ENCODE data around the gene ALKBH4.
"Not testable (repeated sequence)": the region's sequence is repeated elsewhere in the genome, so short reads cannot be mapped to it uniquely, and the experiment has no call there.

The ALKBH4 gene

GRCh38 chr7:102496861-102497260, 32.2 kb upstream of the ALKBH4 start:
- H3K4me2 ChIP-seq (ENCODE audit: low read length); H3K4me1 ChIP-seq; H3K79me2 ChIP-seq; H3K27ac ChIP-seq; H3K36me3 ChIP-seq (ENCODE audit: control insufficient read depth, insufficient read depth, low read length); H3K27me3 ChIP-seq (ENCODE audit: control insufficient read depth, insufficient read depth, low read length); H3K9me3 ChIP-seq (ENCODE audit: control insufficient read depth, low read length); H3K9ac ChIP-seq; H3K4me3 ChIP-seq (ENCODE audit: low read depth, low read length): not testable (repeated sequence)
- peak overlapping the region; percentile 58 for H2AFZ ChIP-seq

- H3K4me3 ChIP-seq (ENCODE audit: low read depth, low read length); H2AFZ ChIP-seq; H3K79me2 ChIP-seq; H3K4me2 ChIP-seq (ENCODE audit: low read length); H3K4me1 ChIP-seq; H3K27ac ChIP-seq; H3K9me3 ChIP-seq (ENCODE audit: control insufficient read depth, low read length); H3K36me3 ChIP-seq (ENCODE audit: control insufficient read depth, insufficient read depth, low read length); H3K27me3 ChIP-seq (ENCODE audit: control insufficient read depth, insufficient read depth, low read length); H3K9ac ChIP-seq: not testable (repeated sequence)
These were observed 29.9 kb upstream of the ALKBH4 start for GRCh38 chr7:102494473-102495149.

GRCh38 chr7:102494026-102494425, 29.4 kb upstream of the ALKBH4 start:
- H3K4me2 ChIP-seq (ENCODE audit: low read length); H3K27ac ChIP-seq; H3K79me2 ChIP-seq; H3K36me3 ChIP-seq (ENCODE audit: control insufficient read depth, insufficient read depth, low read length); H3K4me3 ChIP-seq (ENCODE audit: low read depth, low read length); H2AFZ ChIP-seq; H3K9ac ChIP-seq; H3K4me1 ChIP-seq; H3K27me3 ChIP-seq (ENCODE audit: control insufficient read depth, insufficient read depth, low read length); H3K9me3 ChIP-seq (ENCODE audit: control insufficient read depth, low read length): not testable (repeated sequence)

- not testable (repeated sequence) for H3K27me3 ChIP-seq (ENCODE audit: control insufficient read depth, insufficient read depth, low read length); H3K4me1 ChIP-seq; H3K4me2 ChIP-seq (ENCODE audit: low read length); H3K9ac ChIP-seq; H3K9me3 ChIP-seq (ENCODE audit: control insufficient read depth, low read length); H3K36me3 ChIP-seq (ENCODE audit: control insufficient read depth, insufficient read depth, low read length); H3K27ac ChIP-seq; H3K79me2 ChIP-seq; H2AFZ ChIP-seq; H3K4me3 ChIP-seq (ENCODE audit: low read depth, low read length)
These were observed 28.7 kb upstream of the ALKBH4 start for GRCh38 chr7:102493220-102493935.

- H2AFZ ChIP-seq; H3K9me3 ChIP-seq (ENCODE audit: control insufficient read depth, low read length); H3K36me3 ChIP-seq (ENCODE audit: control insufficient read depth, insufficient read depth, low read length); H3K9ac ChIP-seq; H3K27ac ChIP-seq; H3K79me2 ChIP-seq; H3K4me2 ChIP-seq (ENCODE audit: low read length); H3K4me1 ChIP-seq; H3K4me3 ChIP-seq (ENCODE audit: low read depth, low read length); H3K27me3 ChIP-seq (ENCODE audit: control insufficient read depth, insufficient read depth, low read length): not testable (repeated sequence)
These were observed 25.9 kb upstream of the ALKBH4 start for GRCh38 chr7:102490529-102491075.

- not testable (repeated sequence) for H3K4me1 ChIP-seq; H3K36me3 ChIP-seq (ENCODE audit: control insufficient read depth, insufficient read depth, low read length); H3K4me2 ChIP-seq (ENCODE audit: low read length); H3K4me3 ChIP-seq (ENCODE audit: low read depth, low read length); H2AFZ ChIP-seq; H3K9ac ChIP-seq; H3K79me2 ChIP-seq; H3K27me3 ChIP-seq (ENCODE audit: control insufficient read depth, insufficient read depth, low read length); H3K9me3 ChIP-seq (ENCODE audit: control insufficient read depth, low read length); H3K27ac ChIP-seq
These were observed 19.7 kb upstream of the ALKBH4 start for GRCh38 chr7:102484317-102484716.

- H3K79me2 ChIP-seq; H3K9ac ChIP-seq; H3K4me2 ChIP-seq (ENCODE audit: low read length); H3K4me1 ChIP-seq; H3K4me3 ChIP-seq (ENCODE audit: low read depth, low read length); H3K27me3 ChIP-seq (ENCODE audit: control insufficient read depth, insufficient read depth, low read length); H3K9me3 ChIP-seq (ENCODE audit: control insufficient read depth, low read length); H2AFZ ChIP-seq; H3K36me3 ChIP-seq (ENCODE audit: control insufficient read depth, insufficient read depth, low read length); H3K27ac ChIP-seq: not testable (repeated sequence)
These were observed 17.3 kb upstream of the ALKBH4 start for GRCh38 chr7:102481962-102482361.

- not testable (repeated sequence) for H3K4me3 ChIP-seq (ENCODE audit: low read depth, low read length); H3K36me3 ChIP-seq (ENCODE audit: control insufficient read depth, insufficient read depth, low read length); H3K27me3 ChIP-seq (ENCODE audit: control insufficient read depth, insufficient read depth, low read length)
These were observed 15.4 kb upstream of the ALKBH4 start for GRCh38 chr7:102479982-102480637.

GRCh38 chr7:102479209-102479584, 14.5 kb upstream of the ALKBH4 start:
- H3K27me3 ChIP-seq (ENCODE audit: control insufficient read depth, insufficient read depth, low read length); H2AFZ ChIP-seq; H3K36me3 ChIP-seq (ENCODE audit: control insufficient read depth, insufficient read depth, low read length); H3K9me3 ChIP-seq (ENCODE audit: control insufficient read depth, low read length); H3K4me1 ChIP-seq; H3K27ac ChIP-seq; H3K4me3 ChIP-seq (ENCODE audit: low read depth, low read length); H3K9ac ChIP-seq; H3K4me2 ChIP-seq (ENCODE audit: low read length); H3K79me2 ChIP-seq: not testable (repeated sequence)

More at GRCh38 chr7:102479982-102480637, 15.4 kb upstream of the ALKBH4 start:
- not testable (repeated sequence) for H3K9me3 ChIP-seq (ENCODE audit: control insufficient read depth, low read length); H3K4me2 ChIP-seq (ENCODE audit: low read length); H2AFZ ChIP-seq; H3K9ac ChIP-seq; H3K27ac ChIP-seq; H3K79me2 ChIP-seq; H3K4me1 ChIP-seq
- peak; percentile 56 for TF ChIP-seq CTCF (IDR thresholded peaks at IDR 0.05)
